ENCODE results near the gene COQ9. TPM values are rescaled to one million over a fixed set of nuclear protein-coding genes. Genes with fewer than 3 reads are reported as not detected.

Gene COQ9
- total RNA-seq, 1 donor from 2014 or later, result 31.2 TPM

DNA sequence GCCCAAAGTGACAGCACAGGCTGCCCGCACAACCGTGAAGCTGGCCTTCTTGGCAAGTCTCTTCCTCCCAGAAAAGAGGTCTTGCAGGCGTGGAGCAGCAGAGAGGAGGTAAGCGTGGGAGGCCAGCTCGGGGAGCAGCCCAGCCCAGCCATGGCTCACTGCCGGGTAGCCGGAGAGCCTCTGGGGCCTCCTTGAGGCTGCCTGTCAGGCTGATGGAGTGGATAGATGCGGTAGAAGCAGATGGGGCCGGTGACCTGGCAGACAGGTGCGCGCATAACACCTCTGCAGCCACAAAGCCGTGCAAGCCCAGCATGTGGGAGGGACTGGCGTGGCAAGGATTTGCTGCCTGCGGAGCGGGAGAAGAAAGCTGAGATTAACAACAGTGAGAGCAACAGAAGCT, 56.1 kb downstream of the COQ9 start:
- ATAC-seq, result no peak
- intact Hi-C loops (cut with DNase I), result no loop called here
- no peak for DNase-seq (ENCODE audit: low spot score)

DNA sequence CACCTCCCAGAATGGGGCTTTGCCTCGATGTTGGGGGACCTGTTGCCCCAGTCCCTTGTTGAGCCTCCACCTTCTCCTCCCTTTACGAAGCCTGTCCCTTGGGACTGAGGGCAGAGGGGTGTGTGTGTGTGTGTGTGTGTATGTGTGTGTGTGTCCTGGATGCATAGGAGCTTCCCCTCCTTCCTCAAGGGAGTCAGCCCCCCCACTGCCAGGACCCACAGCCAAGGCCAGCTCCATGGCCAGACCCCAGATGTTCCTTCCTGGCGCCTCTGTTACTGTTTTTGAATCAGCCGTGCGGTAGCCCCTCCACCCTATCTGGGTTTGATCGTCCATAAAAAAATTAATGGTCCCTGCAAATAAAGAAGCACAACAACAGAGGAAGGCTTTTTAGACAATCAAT, 56.7 kb downstream of the COQ9 start:
- intact Hi-C loops (cut with DNase I), result no loop called here
- DNase-seq (ENCODE audit: low spot score) (no peak), ATAC-seq (no peak)

DNA sequence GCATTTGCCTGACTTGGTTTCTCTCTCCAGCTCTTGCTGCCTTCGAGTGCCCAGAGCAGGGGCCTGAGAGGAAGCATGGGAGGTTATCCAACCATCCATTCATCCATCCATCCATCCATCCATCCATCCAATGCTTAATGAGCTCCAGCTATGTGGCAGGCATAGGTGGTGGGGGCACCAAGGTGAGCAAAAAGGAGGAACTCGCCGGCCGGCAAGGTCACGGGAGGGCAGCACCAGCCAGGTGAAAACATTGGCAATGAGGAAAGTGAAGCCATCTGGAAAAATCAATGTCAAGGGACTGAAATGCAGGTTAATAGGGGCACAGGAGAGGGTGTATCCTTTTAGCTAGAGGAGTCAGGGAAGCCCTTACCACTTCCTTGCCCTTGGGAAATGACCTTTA, 57.2 kb downstream of the COQ9 start:
- intact Hi-C loops (cut with DNase I), result no loop called here
- no peak for DNase-seq (ENCODE audit: low spot score)
- ATAC-seq, result no peak

DNA sequence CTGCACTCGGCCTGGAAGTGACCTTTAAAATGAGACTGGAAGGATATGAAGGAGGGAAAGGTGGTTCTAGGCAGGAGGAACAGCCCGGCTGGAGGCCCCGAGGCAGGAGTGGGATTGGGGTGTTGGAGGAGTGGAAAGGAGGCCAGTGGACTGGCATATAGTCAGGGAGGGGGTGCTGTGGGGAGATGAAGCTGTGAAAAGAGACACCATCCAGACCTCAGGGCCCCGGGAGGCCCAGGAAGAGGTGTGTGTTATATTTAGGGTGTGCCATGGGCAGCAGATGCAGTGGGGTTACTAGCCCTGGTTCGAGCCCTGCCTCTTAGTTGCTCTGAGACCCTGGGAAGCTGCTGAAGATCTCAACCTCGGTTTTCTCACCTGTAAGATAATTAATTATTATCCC, 57.9 kb downstream of the COQ9 start:
- DNase-seq (ENCODE audit: low spot score), result no peak
- no peak for ATAC-seq

DNA sequence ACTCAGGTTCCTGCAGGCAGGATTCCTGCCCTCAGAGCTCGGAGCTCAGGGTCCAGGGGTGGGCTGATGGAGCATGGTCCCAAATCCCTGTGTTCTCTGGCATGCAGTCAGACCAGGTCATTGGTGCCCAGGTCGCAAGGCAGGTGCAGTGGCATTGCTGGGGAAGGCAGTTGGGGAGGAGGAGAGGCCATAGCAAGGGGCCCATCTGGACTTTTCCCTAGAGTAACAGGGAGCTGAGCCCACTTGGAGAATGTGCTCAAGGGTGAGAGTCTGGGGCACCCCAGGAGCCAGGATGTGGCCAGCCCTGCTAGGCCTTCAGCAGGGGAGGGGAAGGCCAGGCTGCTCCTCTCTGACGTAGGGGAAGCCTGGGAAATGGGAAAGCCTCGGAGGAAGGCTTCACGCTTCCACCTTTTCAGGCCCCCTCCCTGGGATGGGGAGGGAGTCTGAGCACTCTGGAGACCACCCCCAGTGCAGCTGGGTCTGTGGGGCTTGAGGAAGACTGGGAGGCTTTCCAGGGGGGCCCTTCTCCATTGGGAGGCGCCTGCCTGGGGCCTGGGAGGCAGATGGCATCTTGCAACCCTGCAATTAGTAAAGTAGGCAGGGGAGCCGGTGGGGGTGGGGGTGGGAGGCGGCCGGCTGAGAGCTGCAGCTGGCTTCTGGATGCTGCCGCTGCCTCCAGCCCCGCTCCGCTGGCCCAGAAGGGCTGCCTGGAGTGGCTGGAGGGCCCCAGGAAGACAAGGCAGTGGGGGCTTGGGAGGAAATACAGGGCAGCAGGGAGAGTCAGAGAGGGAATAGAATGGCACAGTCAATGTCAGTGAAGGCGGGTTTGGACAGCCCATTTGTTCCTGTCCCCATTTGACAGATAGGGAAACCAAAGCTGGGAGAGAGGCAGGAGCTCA, 60.1 kb downstream of the COQ9 start:
- no peak for ATAC-seq

More for the DNA sequence above, 57.9 kb downstream of the COQ9 start:
- intact Hi-C loops (cut with DNase I), result no loop called here

DNA sequence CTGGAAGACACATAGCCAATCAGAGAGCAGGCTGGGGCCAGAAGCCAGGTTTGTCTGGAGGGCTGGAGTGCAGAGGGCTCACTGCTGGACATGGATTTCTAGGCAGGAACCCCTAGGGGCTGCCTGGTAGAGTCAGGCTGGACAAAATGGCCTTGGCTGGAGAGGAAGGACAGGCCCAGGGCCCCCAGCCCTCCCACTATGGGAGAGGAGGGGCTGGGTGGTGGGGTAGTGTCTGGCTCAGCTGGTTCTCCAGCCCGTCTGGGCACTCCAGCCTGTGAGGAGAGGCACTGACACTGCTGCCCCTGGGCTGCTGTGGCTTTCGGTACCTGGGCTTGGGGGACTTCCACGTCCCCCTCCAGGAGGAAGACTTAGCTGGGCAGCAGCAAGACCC, 60.8 kb downstream of the COQ9 start:
- ATAC-seq, result no peak
- intact Hi-C loops (cut with DNase I), result no loop called here
- no peak for DNase-seq (ENCODE audit: low spot score)

More for the DNA sequence above, 60.1 kb downstream of the COQ9 start:
- intact Hi-C loops (cut with DNase I), result no loop called here
- DNase-seq (ENCODE audit: low spot score), result no peak

DNA sequence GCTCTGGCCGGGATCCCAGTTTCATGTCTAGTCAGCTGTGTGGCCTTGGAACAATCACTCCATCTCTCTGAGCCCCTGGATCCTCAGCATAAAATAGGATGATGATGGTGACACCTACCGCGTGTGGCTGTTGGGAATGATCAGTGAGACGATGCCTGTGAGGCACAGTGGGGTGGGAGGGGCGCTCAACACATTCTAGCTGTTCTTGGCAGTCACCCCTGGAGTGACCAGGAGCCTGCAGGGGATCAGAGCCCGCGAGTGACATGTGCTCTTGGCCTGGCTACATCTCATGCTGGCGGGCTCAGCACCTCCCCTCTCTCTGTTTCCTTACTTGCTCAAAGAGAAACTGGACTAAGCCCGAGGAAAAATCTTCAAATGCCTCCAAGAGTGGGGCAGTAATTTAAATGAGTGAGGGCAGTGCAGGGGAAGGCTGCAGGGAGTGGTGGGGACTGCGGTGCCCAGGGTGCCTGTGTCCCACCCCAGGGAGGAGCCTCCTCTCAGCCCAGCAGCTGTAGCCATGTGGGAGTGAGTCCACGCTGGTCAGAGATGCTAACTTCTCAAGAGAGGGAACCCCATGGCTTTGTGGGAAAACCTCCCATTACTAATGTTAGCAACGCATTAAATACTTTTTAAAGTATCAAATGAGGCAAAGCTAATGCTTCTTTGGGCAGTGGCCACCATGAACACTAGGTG, 62.1 kb downstream of the COQ9 start:
- DNase-seq (ENCODE audit: low spot score) (no peak), ATAC-seq (no peak)
- intact Hi-C loops (cut with DNase I), result no loop called here

DNA sequence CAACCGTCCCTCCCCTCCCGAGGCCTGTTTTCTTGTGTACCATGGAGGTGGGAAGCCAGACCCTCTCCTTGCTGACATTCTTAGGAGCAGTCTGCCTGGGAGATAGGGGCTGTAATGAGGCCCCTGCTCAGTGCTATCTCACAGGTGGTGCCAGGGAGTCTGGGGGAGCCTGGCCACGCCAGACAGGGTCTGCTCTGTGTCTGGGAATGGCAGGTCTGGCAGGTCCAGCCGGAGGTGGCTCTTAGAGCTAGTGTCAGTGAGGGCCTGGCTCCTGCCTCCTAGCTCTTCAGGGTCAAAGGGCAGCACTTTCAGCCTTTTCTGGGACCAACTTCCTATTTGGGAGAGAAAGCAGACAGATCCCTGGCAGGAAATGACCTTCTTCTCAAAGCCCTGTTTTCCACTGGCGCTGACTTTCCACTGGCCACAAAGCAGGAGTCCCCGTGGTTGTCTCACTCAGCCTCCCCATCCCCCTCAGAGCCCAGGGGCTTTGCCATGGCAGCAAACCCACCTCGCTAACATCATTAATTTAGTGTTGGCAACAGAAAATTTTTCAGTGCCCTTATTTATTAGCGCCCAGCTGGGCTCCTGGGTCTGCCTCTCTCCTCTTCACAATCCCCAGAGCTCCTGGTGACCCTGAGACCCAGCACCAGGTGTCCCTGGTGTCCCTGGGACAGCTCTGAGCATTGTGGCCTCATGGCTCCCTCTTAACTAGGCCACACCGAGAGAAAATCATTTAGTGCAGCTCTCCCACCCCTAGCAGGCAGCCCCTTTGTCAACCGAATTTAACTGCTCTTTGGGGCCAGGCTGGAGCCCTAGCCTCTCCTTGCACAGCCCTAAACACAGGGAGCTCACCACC, 63.0 kb downstream of the COQ9 start:
- no peak for ATAC-seq
- DNase-seq (ENCODE audit: low spot score), result no peak
- intact Hi-C loops (cut with DNase I), result no loop called here

Other genes with a start within 250 kb of the COQ9 start
- gene ARL2BP, start 202.2 kb upstream of the COQ9 start, total RNA-seq, result 38.5 TPM
- gene PLLP, start 162.8 kb upstream of the COQ9 start, total RNA-seq, result 121 TPM
- 0.13 TPM for gene CCL22, start 88.7 kb upstream of the COQ9 start, total RNA-seq
- gene CX3CL1, start 75.0 kb upstream of the COQ9 start, total RNA-seq, result 21.3 TPM
- gene CCL17, start 42.7 kb upstream of the COQ9 start, total RNA-seq, result not detected
- gene CIAPIN1, start 94 bp upstream of the COQ9 start, total RNA-seq, result 28.1 TPM
- gene POLR2C, start 15.2 kb downstream of the COQ9 start, total RNA-seq, result 42.6 TPM
- gene DOK4, start 39.0 kb downstream of the COQ9 start, total RNA-seq, result 22.6 TPM
- 14.3 TPM for gene CCDC102A, start 89.1 kb downstream of the COQ9 start, total RNA-seq
- 1.2 TPM for gene ADGRG5, start 95.2 kb downstream of the COQ9 start, total RNA-seq
- gene ADGRG1, start 181.2 kb downstream of the COQ9 start, total RNA-seq, result 47.4 TPM
- 4.6 TPM for gene ADGRG3, start 220.8 kb downstream of the COQ9 start, total RNA-seq
- gene DRC7, start 247.3 kb downstream of the COQ9 start, total RNA-seq, result not detected